ENCODE results near the gene EEFSEC. TPM values are rescaled to one million over a fixed set of nuclear protein-coding genes. Genes with fewer than 3 reads are reported as not detected.

EEFSEC gene
- total RNA-seq, 1 experiment from 2014 or later, result 9.6 TPM

- Histone ChIP-seq H2AFZ (ENCODE audit: low read length) (no peak overlapping the region), H3K9me3 (ENCODE audit: low read length) (no peaks in the 10 kb centered on the region), H3K36me3 (ENCODE audit: low read depth, low read length) (no peaks in the 10 kb centered on the region), H3K27ac (ENCODE audit: low read length) (no peak overlapping the region), H3K27me3 (ENCODE audit: low read length) (no peaks in the 10 kb centered on the region), H3K79me2 (ENCODE audit: low read length) (no peaks in the 10 kb centered on the region), H3K9me2 (replicated peaks; ENCODE audit: low read length) (no peaks in the 10 kb centered on the region), H4K20me1 (ENCODE audit: low read length) (no peaks in the 10 kb centered on the region), H3K9ac (ENCODE audit: low read length) (no peak overlapping the region), H3F3A (ENCODE audit: low read length, unreplicated experiment) (no peaks in the 10 kb centered on the region), H3K4me1 (ENCODE audit: insufficient read depth, low read length) (peaks cover 7% of the 10 kb centered on the region), H3K4me3 (ENCODE audit: low read length) (no peak overlapping the region), H3K4me2 (ENCODE audit: low read length) (no peak overlapping the region)
- intact Hi-C loops (cut with micrococcal nuclease), result no loop called here
- TF ChIP-seq EZH2phosphoT487 (IDR thresholded peaks at IDR 0.05; ENCODE audit: borderline replicate concordance, low read length) (no peak), CTCF (conservative IDR thresholded peaks at IDR 0.05; ENCODE audit: low read depth, low read length) (no peak), EZH2 (IDR thresholded peaks at IDR 0.05; ENCODE audit: low read length, unreplicated experiment) (no peak)
- ChIA-PET POLR2A (ENCODE audit: unreplicated experiment) (no interaction called here), CTCF (no interaction called here)
- no peak for ATAC-seq
- BruUV-seq (replicated peaks), result no TSS peak
- DNase-seq, result no peak
These were observed 260.3 kb downstream of the EEFSEC start for GRCh38 chr3:128413413-128414205.

GRCh38 chr3:128415200-128415772 is 262.0 kb downstream of the EEFSEC start:
- no peaks in the 10 kb centered on the region for H3K9me2 ChIP-seq (replicated peaks; ENCODE audit: low read length)
- H3K79me2 ChIP-seq (ENCODE audit: low read length), result no peaks in the 10 kb centered on the region
- no peak overlapping the region for H3K4me2 ChIP-seq (ENCODE audit: low read length)
- CTCF ChIA-PET, result no interaction called here
- no peak for DNase-seq
- no peaks in the 10 kb centered on the region for H3K36me3 ChIP-seq (ENCODE audit: low read depth, low read length)
- H3K4me3 ChIP-seq (ENCODE audit: low read length), result no peak overlapping the region
- H3K9me3 ChIP-seq (ENCODE audit: low read length), result no peaks in the 10 kb centered on the region
- H3K9ac ChIP-seq (ENCODE audit: low read length), result no peak overlapping the region
- no peak overlapping the region for H3K27ac ChIP-seq (ENCODE audit: low read length)
- no peaks in the 10 kb centered on the region for H3K27me3 ChIP-seq (ENCODE audit: low read length)
- H3K4me1 ChIP-seq (ENCODE audit: insufficient read depth, low read length), result peaks cover 7% of the 10 kb centered on the region
- no peak for ATAC-seq
- POLR2A ChIA-PET (ENCODE audit: unreplicated experiment), result no interaction called here
- no TSS peak for BruUV-seq (replicated peaks)
- H4K20me1 ChIP-seq (ENCODE audit: low read length), result no peaks in the 10 kb centered on the region
- H2AFZ ChIP-seq (ENCODE audit: low read length), result no peak overlapping the region
- TF ChIP-seq EZH2 (IDR thresholded peaks at IDR 0.05; ENCODE audit: low read length, unreplicated experiment), result no peak
- no peak for TF ChIP-seq EZH2phosphoT487 (IDR thresholded peaks at IDR 0.05; ENCODE audit: borderline replicate concordance, low read length)
- no peak for TF ChIP-seq CTCF (conservative IDR thresholded peaks at IDR 0.05; ENCODE audit: low read depth, low read length)
- H3F3A ChIP-seq (ENCODE audit: low read length, unreplicated experiment), result no peaks in the 10 kb centered on the region
- intact Hi-C loops (cut with micrococcal nuclease), result no loop called here

All from PC-3 (cell line).